ENCODE results near the gene AFF3. TPM values are rescaled to one million over a fixed set of nuclear protein-coding genes. Genes with fewer than 3 reads are reported as not detected.

AFF3 gene
- total RNA-seq, 1 experiment from 2014 or later, result not detected

DNA sequence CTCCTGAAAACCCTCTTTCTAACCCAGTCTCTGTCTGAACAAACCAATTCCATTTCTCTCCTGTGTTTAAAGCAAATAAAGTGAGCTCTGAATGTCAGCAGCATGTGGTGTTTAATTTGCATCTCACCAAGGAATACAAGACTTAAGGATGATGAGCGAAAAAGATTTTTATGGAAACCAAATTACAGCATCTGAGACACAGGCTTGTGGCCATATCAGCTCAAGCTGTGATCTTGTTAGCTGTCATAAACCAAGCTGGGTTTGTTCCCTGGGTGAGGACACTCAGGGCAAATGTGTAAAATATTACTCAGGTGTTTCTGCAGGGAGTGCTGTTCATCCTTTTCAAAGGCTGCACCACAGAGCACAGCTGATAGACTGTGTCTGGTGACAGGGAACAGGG, 523.2 kb downstream of the AFF3 start:
- H3K27ac ChIP-seq (ENCODE audit: low read depth, low read length, poor library complexity, severe bottlenecking), result no peak overlapping the region
- no peak for DNase-seq (ENCODE audit: low spot score)
- intact Hi-C loops (cut with micrococcal nuclease; ENCODE audit: unreplicated experiment), result no loop called here
- ChIA-PET POLR2A (ENCODE audit: low non-redundant PET) (no interaction called here), CTCF (no interaction called here)
- BruUV-seq (replicated peaks), result no TSS peak
- H3K27me3 ChIP-seq (replicated peaks; ENCODE audit: insufficient read depth, low read depth, low read length, poor library complexity), result peaks cover 11% of the 10 kb centered on the region
- no peaks in the 10 kb centered on the region for H3K9me3 ChIP-seq (ENCODE audit: low read depth, low read length, poor library complexity, severe bottlenecking)
- no peaks in the 10 kb centered on the region for H3K36me3 ChIP-seq (ENCODE audit: insufficient read depth, low read length, poor library complexity, severe bottlenecking)
- H3K4me1 ChIP-seq (ENCODE audit: insufficient read depth, low read length, poor library complexity, severe bottlenecking), result no peaks in the 10 kb centered on the region
- TF ChIP-seq, protein P1, sequence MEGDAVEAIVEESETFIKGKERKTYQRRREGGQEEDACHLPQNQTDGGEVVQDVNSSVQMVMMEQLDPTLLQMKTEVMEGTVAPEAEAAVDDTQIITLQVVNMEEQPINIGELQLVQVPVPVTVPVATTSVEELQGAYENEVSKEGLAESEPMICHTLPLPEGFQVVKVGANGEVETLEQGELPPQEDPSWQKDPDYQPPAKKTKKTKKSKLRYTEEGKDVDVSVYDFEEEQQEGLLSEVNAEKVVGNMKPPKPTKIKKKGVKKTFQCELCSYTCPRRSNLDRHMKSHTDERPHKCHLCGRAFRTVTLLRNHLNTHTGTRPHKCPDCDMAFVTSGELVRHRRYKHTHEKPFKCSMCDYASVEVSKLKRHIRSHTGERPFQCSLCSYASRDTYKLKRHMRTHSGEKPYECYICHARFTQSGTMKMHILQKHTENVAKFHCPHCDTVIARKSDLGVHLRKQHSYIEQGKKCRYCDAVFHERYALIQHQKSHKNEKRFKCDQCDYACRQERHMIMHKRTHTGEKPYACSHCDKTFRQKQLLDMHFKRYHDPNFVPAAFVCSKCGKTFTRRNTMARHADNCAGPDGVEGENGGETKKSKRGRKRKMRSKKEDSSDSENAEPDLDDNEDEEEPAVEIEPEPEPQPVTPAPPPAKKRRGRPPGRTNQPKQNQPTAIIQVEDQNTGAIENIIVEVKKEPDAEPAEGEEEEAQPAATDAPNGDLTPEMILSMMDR (conservative IDR thresholded peaks at IDR 0.05; ENCODE audit: low read depth, low read length), result no peak
- TF ChIP-seq EZH2 (IDR thresholded peaks at IDR 0.05; ENCODE audit: borderline replicate concordance, low read depth, low read length, poor library complexity, severe bottlenecking), result no peak
- H3K4me3 ChIP-seq (ENCODE audit: low read depth, low read length, poor library complexity, severe bottlenecking), result no peak overlapping the region

DNA sequence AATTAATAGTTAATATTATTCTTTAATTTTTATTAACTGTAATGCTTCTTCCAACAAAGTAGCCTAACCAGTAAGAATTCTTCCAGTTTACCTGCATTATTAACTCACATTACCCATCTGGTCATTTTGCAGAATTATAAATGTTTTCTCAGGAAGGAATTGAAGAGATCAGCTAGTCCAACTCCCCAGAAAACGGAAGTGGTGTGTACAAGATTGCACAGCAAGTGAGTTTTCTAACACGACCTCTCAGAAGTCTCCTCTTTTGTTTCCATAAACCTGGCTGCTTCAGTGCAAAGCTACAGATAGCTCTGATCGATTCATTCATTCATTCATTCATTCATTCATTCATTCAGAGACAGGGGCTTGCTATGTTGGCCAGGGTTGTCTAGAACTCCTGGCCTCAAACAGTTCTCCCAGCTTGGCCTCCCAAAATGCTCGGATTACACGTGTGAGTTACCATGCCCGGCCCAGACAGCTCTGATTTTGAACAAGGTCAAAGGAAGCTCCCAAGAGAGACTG, 523.8 kb downstream of the AFF3 start:
- intact Hi-C loops (cut with micrococcal nuclease; ENCODE audit: unreplicated experiment), result no loop called here
- Histone ChIP-seq H3K4me1 (ENCODE audit: insufficient read depth, low read length, poor library complexity, severe bottlenecking) (no peaks in the 10 kb centered on the region), H3K27ac (ENCODE audit: low read depth, low read length, poor library complexity, severe bottlenecking) (no peak overlapping the region), H3K9me3 (ENCODE audit: low read depth, low read length, poor library complexity, severe bottlenecking) (no peaks in the 10 kb centered on the region), H3K27me3 (replicated peaks; ENCODE audit: insufficient read depth, low read depth, low read length, poor library complexity) (peaks cover 16% of the 10 kb centered on the region), H3K36me3 (ENCODE audit: insufficient read depth, low read length, poor library complexity, severe bottlenecking) (no peaks in the 10 kb centered on the region), H3K4me3 (ENCODE audit: low read depth, low read length, poor library complexity, severe bottlenecking) (no peak overlapping the region)
- ChIA-PET POLR2A (ENCODE audit: low non-redundant PET) (no interaction called here), CTCF (no interaction called here)
- TF ChIP-seq, protein P1 (conservative IDR thresholded peaks at IDR 0.05; ENCODE audit: low read depth, low read length), result no peak
- no peak for TF ChIP-seq EZH2 (IDR thresholded peaks at IDR 0.05; ENCODE audit: borderline replicate concordance, low read depth, low read length, poor library complexity, severe bottlenecking)
- DNase-seq (ENCODE audit: low spot score), result no peak
- no TSS peak for BruUV-seq (replicated peaks)

DNA sequence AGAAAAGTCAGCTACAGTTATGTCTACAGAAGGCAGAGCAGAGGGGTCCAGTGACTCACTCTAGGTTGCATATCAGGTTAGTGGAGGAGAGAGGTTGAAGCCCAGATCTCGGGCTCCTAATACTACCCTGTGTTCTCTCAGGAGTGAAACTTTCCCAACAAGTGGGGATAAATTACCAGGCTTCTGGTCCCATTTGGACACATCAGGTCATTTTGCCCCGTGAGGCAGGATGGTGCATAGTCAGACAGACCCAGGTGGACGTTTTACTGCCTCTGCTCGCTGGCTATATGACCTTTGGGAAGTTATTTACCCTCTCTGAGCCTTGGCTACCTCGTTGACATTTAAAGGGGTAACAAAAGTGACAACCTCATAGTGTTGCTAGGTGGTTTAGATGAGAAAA, 524.6 kb downstream of the AFF3 start:
- Histone ChIP-seq H3K36me3 (ENCODE audit: insufficient read depth, low read length, poor library complexity, severe bottlenecking) (no peaks in the 10 kb centered on the region), H3K27me3 (replicated peaks; ENCODE audit: insufficient read depth, low read depth, low read length, poor library complexity) (peaks cover 19% of the 10 kb centered on the region), H3K9me3 (ENCODE audit: low read depth, low read length, poor library complexity, severe bottlenecking) (no peaks in the 10 kb centered on the region), H3K27ac (ENCODE audit: low read depth, low read length, poor library complexity, severe bottlenecking) (no peak overlapping the region), H3K4me1 (ENCODE audit: insufficient read depth, low read length, poor library complexity, severe bottlenecking) (no peaks in the 10 kb centered on the region), H3K4me3 (ENCODE audit: low read depth, low read length, poor library complexity, severe bottlenecking) (no peak overlapping the region)
- DNase-seq (ENCODE audit: low spot score), result no peak
- intact Hi-C loops (cut with micrococcal nuclease; ENCODE audit: unreplicated experiment), result no loop called here
- BruUV-seq (replicated peaks), result no TSS peak
- CTCF ChIA-PET, result no interaction called here
- no peak for TF ChIP-seq EZH2 (IDR thresholded peaks at IDR 0.05; ENCODE audit: borderline replicate concordance, low read depth, low read length, poor library complexity, severe bottlenecking)
- TF ChIP-seq, protein P1 (conservative IDR thresholded peaks at IDR 0.05; ENCODE audit: low read depth, low read length), result no peak
- POLR2A ChIA-PET (ENCODE audit: low non-redundant PET), result no interaction called here

Data from A673 (cell line).